ENCODE measurements around the gene CIRBP. TPM values are rescaled to one million over a fixed set of nuclear protein-coding genes. Genes with fewer than 3 reads are reported as not detected.

CIRBP gene
- polyA plus RNA-seq, 1 of the 3 experiments (the other 2 are of a cell fraction): 762 TPM

DNA sequence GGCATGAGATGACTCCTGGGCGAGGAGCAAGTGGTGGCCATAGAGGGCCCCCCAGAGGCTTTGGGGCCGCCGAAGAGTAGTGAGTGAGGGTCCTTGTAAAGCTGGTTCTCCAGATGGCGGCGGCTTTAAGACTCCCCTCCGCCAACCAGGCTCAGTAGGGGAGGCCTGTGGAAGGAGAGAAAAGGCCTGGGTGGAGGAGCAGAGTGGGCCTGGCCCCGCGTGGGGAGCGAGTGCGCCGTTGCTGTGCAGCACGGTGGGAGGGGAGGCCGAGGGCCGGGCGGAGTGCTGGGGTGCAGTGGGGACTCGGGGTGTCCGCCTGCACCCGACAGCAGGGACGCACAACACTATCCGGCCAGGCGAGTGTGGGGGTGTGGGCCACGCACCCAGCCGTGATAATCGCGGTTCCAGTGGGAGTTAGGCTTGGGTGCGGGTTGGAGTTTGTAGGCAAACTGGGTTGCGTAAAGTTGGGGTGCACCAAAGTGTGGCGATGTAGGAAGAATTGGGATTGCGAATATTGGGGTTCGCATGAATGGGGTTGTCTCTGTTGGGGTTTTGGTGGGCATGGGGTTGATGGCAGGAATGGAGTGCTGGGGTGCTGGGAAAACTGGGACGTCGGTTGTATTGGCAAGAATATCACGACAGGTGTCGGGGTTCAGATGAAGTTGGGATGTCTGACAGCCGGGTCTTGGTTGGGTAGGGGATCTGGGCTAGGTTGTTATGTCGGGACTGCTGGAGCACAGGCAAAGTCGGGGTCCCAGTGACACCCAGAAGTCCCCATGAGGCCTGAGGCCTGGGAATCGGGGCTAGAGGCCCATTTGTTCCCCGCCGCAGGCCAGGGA lies 687 bp upstream of the CIRBP start:
- Histone ChIP-seq H3K9ac (no peak overlapping the region), H3F3A (replicated peaks; ENCODE audit: insufficient read depth) (peaks cover 51% of the 10 kb centered on the region), H3K9me2 (no peaks in the 10 kb centered on the region), H4K20me1 (ENCODE audit: insufficient read depth) (peaks cover 38% of the 10 kb centered on the region), H3K4me3 (ENCODE audit: low read depth in 2 of 2, low read length in 1 of 2) (0 out of 4 replicates have a peak overlapping the region, but pooled peaks of 1 of the 2 experiments have one; percentile 31), H3K27me3 (ENCODE audit: insufficient read depth) (no peaks in the 10 kb centered on the region), H3K4me2 (peak overlapping the region; percentile 66), H2AFZ (ENCODE audit: low read depth) (no peak overlapping the region), H3K36me3 (replicated peaks in 1 of 2; ENCODE audit: control insufficient read depth in 1 of 2, insufficient read depth in 2 of 2, low read length in 1 of 2) (peaks cover 28 to 35% of the 10 kb centered on the region in 2 experiments), H3K4me1 (ENCODE audit: control insufficient read depth in 1 of 2, insufficient read depth in 2 of 2, low read depth in 1 of 2, low read length in 1 of 2) (peaks cover 42 to 59% of the 10 kb centered on the region in 2 experiments; a peak in 3 of 4 replicates), H3K9me3 (no peaks in the 10 kb centered on the region), H3K79me2 (ENCODE audit: insufficient read depth) (peaks cover 44% of the 10 kb centered on the region), H3K27ac (ENCODE audit: low read depth in 2 of 2, low read length in 1 of 2) (peak overlapping the region; percentile 20 to 91; a peak in 3 of 4 replicates)
- DNase-seq: no peak
- ChIA-PET CTCF (interaction anchor here (1.2 to 18.6 kb wide), 8 partner anchors 12 to 156 kb away, joined by 6 to 594 read pairs (median 20); partner anchors contain the start of genes ATP5F1D and MIDN), POLR2A (interaction anchor here (0.6 to 1.7 kb wide), 40 partner anchors 9 to 345 kb away, joined by 3 to 110 read pairs (median 5); partner anchors contain the start of genes APC2, ATP5F1D, CBARP and EFNA2)
- TF ChIP-seq FOSL2 (IDR thresholded peaks at IDR 0.05; ENCODE audit: borderline replicate concordance, low read depth) (no peak), MXI1 (IDR thresholded peaks at IDR 0.05; ENCODE audit: low read depth, low read length) (no peak), ELF1 (IDR thresholded peaks at IDR 0.05) (no peak), MEF2A (IDR thresholded peaks at IDR 0.05; ENCODE audit: borderline replicate concordance, low read depth) (no peak), NFIC (IDR thresholded peaks at IDR 0.05; ENCODE audit: borderline replicate concordance) (no peak), GATA2 (CRISPR knock-in tag; IDR thresholded peaks at IDR 0.05) (no peak), TCF12 (IDR thresholded peaks at IDR 0.05) (no peak), USF2 (IDR thresholded peaks at IDR 0.05; ENCODE audit: borderline replicate concordance, low read depth, low read length) (no peak), JUND (IDR thresholded peaks at IDR 0.05) (no peak)
- TF ChIP-seq, protein P1, sequence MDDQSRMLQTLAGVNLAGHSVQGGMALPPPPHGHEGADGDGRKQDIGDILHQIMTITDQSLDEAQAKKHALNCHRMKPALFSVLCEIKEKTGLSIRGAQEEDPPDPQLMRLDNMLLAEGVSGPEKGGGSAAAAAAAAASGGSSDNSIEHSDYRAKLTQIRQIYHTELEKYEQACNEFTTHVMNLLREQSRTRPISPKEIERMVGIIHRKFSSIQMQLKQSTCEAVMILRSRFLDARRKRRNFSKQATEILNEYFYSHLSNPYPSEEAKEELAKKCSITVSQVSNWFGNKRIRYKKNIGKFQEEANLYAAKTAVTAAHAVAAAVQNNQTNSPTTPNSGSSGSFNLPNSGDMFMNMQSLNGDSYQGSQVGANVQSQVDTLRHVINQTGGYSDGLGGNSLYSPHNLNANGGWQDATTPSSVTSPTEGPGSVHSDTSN (IDR thresholded peaks at IDR 0.05): no peak
- WGBS (ENCODE audit: low lambda C conversion rate): 84% methylated on average over 34 of the region's 40 CpGs

GRCh38 chr19:1269478-1270212 lies 513 bp downstream of the CIRBP start:
- H3K79me2 ChIP-seq (ENCODE audit: insufficient read depth): peaks cover 56% of the 10 kb centered on the region
- peak; percentile 20 for TF ChIP-seq RAD21 (IDR thresholded peaks at IDR 0.05; ENCODE audit: low read length)
- TF ChIP-seq NRF1 (IDR thresholded peaks at IDR 0.05; ENCODE audit: low read depth, low read length): peak; percentile 93
- no peak for TF ChIP-seq CHD2 (IDR thresholded peaks at IDR 0.05; ENCODE audit: low read length, partially characterized antibody)
- no peak for TF ChIP-seq EP300 (IDR thresholded peaks at IDR 0.05; ENCODE audit: borderline replicate concordance in 1 of 2, low read depth in 1 of 2, low read length in 1 of 2)
- TF ChIP-seq FOXJ3 (CRISPR knock-in tag; IDR thresholded peaks at IDR 0.05): no peak
- no peak for TF ChIP-seq RXRA (IDR thresholded peaks at IDR 0.05; ENCODE audit: borderline replicate concordance, low read depth)
- peak; percentile 89; the same call in 1 of the 2 replicates for TF ChIP-seq TEAD4 (IDR thresholded peaks at IDR 0.05; ENCODE audit: borderline replicate concordance, insufficient read depth)
- no peak for TF ChIP-seq GATA2 (CRISPR knock-in tag; IDR thresholded peaks at IDR 0.05)
- peak; percentile 17; the same call in 1 of the 2 replicates for TF ChIP-seq ELF1 (IDR thresholded peaks at IDR 0.05)
- TF ChIP-seq RFX5 (IDR thresholded peaks at IDR 0.05; ENCODE audit: low read length): no peak
- no peak; the same call in 1 of the 2 replicates for TF ChIP-seq RCOR1 (IDR thresholded peaks at IDR 0.05; ENCODE audit: low read length)
- peak; percentile 21; the same call in 1 of the 2 replicates for TF ChIP-seq POLR2AphosphoS5 (IDR thresholded peaks at IDR 0.05; ENCODE audit: low read depth, low read length)
- peak; percentile 94 for TF ChIP-seq YY1 (IDR thresholded peaks at IDR 0.05; ENCODE audit: low read depth)
- TF ChIP-seq EZH2phosphoT487 (IDR thresholded peaks at IDR 0.05; ENCODE audit: borderline replicate concordance, low read depth): no peak
- TF ChIP-seq MEF2A (IDR thresholded peaks at IDR 0.05; ENCODE audit: borderline replicate concordance, low read depth): no peak
- TF ChIP-seq NFIC (IDR thresholded peaks at IDR 0.05; ENCODE audit: borderline replicate concordance): peak; percentile 59
- TF ChIP-seq SIN3A (IDR thresholded peaks at IDR 0.05; ENCODE audit: borderline replicate concordance, low read depth, low read length): peak; percentile 28; the same call in 1 of the 2 replicates
- no peak for TF ChIP-seq FOSL2 (IDR thresholded peaks at IDR 0.05; ENCODE audit: borderline replicate concordance, low read depth)

More at GRCh38 chr19:1269478-1270212, 513 bp downstream of the CIRBP start:
- peak; percentile 92 for DNase-seq
- Histone ChIP-seq H3K27me3 (ENCODE audit: insufficient read depth) (no peaks in the 10 kb centered on the region), H2AFZ (ENCODE audit: low read depth) (no peak overlapping the region), H4K20me1 (ENCODE audit: insufficient read depth) (peaks cover 50% of the 10 kb centered on the region), H3K9me2 (no peaks in the 10 kb centered on the region), H3F3A (replicated peaks; ENCODE audit: insufficient read depth) (peaks cover 63% of the 10 kb centered on the region), H3K4me1 (ENCODE audit: control insufficient read depth in 1 of 2, insufficient read depth in 2 of 2, low read depth in 1 of 2, low read length in 1 of 2) (peaks cover 47 to 68% of the 10 kb centered on the region in 2 experiments; a peak in 3 of 4 replicates), H3K4me2 (peak overlapping the region; percentile 98), H3K4me3 (ENCODE audit: low read depth in 2 of 2, low read length in 1 of 2) (peak overlapping the region; percentile 78 to 86), H3K36me3 (replicated peaks in 1 of 2; ENCODE audit: control insufficient read depth in 1 of 2, insufficient read depth in 2 of 2, low read length in 1 of 2) (peaks cover 40 to 47% of the 10 kb centered on the region in 2 experiments), H3K27ac (ENCODE audit: low read depth in 2 of 2, low read length in 1 of 2) (peak overlapping the region; percentile 91 to 98), H3K9me3 (no peaks in the 10 kb centered on the region), H3K9ac (peak overlapping the region; percentile 91)
- ChIA-PET CTCF (interaction anchor here (0.6 to 18.6 kb wide), 10 partner anchors 9 to 431 kb away, joined by 3 to 594 read pairs (median 4); partner anchors contain the start of gene ATP5F1D), POLR2A (interaction anchor here (0.6 to 1.7 kb wide), 27 partner anchors 10 to 268 kb away, joined by 3 to 110 read pairs (median 6); partner anchors contain the start of genes APC2, ATP5F1D, CBARP and EFNA2)
- 0% methylated on average over 13 of the region's 64 CpGs for WGBS (ENCODE audit: low lambda C conversion rate)
